Body of pancreas (tissue), 4 donors: ENCODE data around the gene PTX4. TPM values are rescaled to one million over a fixed set of nuclear protein-coding genes. Genes with fewer than 3 reads are reported as not detected.

ENCODE experiments used
- ATAC-seq: fragments of 150-250 bp; one replicate; pipeline ENCODE4 v1.9.1; 2016
- DNase-seq, 4 donors: peaks; one replicate each; pipeline ENCODE4 v3.0.0-alpha.2; 2019
- H3K27ac ChIP-seq, 4 donors: fragments of 200-600 bp; sonication (generic); 1 replicate in 3 of 4; 2 replicates in 1 of 4; pipeline versions ENCODE4 v1.5.1 to v1.6.1; 2016 to 2019; ENCODE audit warnings: mild to moderate bottlenecking in 1 of 4, mixed read lengths in 1 of 4, moderate library complexity in 1 of 4
- H3K27me3 ChIP-seq, 2 donors: fragments of 200-600 bp; sonication (generic); one replicate each; pipeline ENCODE4 v1.6.0; 2016; ENCODE audit warnings: mild to moderate bottlenecking in 1 of 2
- H3K36me3 ChIP-seq, 2 donors: fragments of 200-600 bp; sonication (generic); replicated peaks in 1 of 2; 2 replicates each; pipeline ENCODE4 v1.5.1; 2016; ENCODE audit warnings: low read depth in 2 of 2; ENCODE audit not compliant: insufficient read depth in 1 of 2
- H3K4me1 ChIP-seq: fragments of 200-600 bp; sonication (generic); one replicate; pipeline ENCODE4 v1.6.0; 2016
- H3K4me3 ChIP-seq, 2 donors: fragments of 200-600 bp; sonication (generic); 1 replicate in 1 of 2; 2 replicates in 1 of 2; pipeline ENCODE4 v1.5.1; 2016 to 2019
- H3K9me3 ChIP-seq, 3 donors: fragments of 200-600 bp; sonication (generic); 1 replicate in 2 of 3; 2 replicates in 1 of 3; pipeline ENCODE4 v1.5.1; 2016
- POLR2A ChIP-seq, 3 donors: fragments of 450-650 bp; IDR thresholded peaks; one replicate each; pipeline ENCODE4 v1.6.1; 2016; ENCODE audit warnings: antibody characterized with exemption in 3 of 3, mild to moderate bottlenecking in 2 of 3
- WGBS, 2 donors: methylation state at CpG; one replicate each; pipeline ENCODE4 v1.1.5; 2017; 5-methylcytosine and 5-hydroxymethylcytosine counted together
- intact Hi-C: fragments of 100-400 bp; cut with DNase I; formaldehyde crosslinking; loops from one replicate; pipeline ENCODE4 v1.15.1; 2023
- total RNA-seq, 2 donors: library from RNA; depleted of rRNA; stranded (reverse); fragments of >200 nt; gene quantifications; one replicate each; pipeline ENCODE4 v1.1.0, GENCODE V29; 2016
- TF ChIP-seq, protein P1 (sequence below), 7 experiments: fragments of 450-650 bp in 4 of 7; fragments of 200-600 bp in 3 of 7; sonication (generic) in 3 of 7; IDR thresholded peaks; one replicate each; pipeline ENCODE4 v1.5.1; 2016 to 2019; ENCODE audit warnings: antibody characterized with exemption in 7 of 7

PTX4 gene
- total RNA-seq, 2 donors from 2014 or later: not detected

DNA sequence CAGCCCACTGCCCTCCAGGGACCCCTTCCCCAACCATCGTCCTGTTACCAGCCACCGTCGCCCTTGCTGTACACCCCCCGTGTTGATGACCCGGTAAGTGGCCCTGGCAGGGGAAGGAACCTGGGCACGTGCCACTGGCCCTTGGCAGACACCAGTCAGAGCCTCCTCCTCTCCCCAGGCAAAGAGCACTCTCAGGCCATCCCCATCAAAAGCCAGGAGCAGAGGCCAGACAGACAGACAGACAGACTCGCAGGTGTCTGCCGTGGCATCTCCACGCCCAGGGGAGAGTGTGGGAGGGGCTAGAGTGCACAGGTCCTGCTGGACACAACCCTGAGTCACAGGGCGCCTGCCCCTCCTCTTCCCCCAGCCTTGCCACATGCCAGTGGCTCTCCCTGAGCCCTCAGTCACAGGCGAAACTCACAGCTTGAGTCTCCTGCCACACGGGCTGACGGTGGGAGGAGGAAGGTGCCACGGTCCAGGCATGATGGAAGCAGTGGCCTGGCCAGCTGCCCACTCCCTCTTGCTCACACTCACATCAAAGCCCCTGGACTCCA is 21.7 kb downstream of the PTX4 start:
- no peak for ATAC-seq
- H3K4me1 ChIP-seq: no peaks in the 10 kb centered on the region
- TF ChIP-seq, protein P1, sequence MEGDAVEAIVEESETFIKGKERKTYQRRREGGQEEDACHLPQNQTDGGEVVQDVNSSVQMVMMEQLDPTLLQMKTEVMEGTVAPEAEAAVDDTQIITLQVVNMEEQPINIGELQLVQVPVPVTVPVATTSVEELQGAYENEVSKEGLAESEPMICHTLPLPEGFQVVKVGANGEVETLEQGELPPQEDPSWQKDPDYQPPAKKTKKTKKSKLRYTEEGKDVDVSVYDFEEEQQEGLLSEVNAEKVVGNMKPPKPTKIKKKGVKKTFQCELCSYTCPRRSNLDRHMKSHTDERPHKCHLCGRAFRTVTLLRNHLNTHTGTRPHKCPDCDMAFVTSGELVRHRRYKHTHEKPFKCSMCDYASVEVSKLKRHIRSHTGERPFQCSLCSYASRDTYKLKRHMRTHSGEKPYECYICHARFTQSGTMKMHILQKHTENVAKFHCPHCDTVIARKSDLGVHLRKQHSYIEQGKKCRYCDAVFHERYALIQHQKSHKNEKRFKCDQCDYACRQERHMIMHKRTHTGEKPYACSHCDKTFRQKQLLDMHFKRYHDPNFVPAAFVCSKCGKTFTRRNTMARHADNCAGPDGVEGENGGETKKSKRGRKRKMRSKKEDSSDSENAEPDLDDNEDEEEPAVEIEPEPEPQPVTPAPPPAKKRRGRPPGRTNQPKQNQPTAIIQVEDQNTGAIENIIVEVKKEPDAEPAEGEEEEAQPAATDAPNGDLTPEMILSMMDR (IDR thresholded peaks at IDR 0.05): no peak
- no peak for TF ChIP-seq POLR2A (IDR thresholded peaks at IDR 0.05)
- WGBS, 2 donors: 71 to 80% methylated on average over 13 to 14 of the region's 14 CpGs
- H3K4me3 ChIP-seq: no peak overlapping the region
- DNase-seq: no peak
- no peaks in the 10 kb centered on the region for H3K36me3 ChIP-seq
- H3K9me3 ChIP-seq: no peaks in the 10 kb centered on the region
- H3K27ac ChIP-seq: no peak overlapping the region
- intact Hi-C loops: no loop called here
- no peaks in the 10 kb centered on the region for H3K27me3 ChIP-seq

DNA sequence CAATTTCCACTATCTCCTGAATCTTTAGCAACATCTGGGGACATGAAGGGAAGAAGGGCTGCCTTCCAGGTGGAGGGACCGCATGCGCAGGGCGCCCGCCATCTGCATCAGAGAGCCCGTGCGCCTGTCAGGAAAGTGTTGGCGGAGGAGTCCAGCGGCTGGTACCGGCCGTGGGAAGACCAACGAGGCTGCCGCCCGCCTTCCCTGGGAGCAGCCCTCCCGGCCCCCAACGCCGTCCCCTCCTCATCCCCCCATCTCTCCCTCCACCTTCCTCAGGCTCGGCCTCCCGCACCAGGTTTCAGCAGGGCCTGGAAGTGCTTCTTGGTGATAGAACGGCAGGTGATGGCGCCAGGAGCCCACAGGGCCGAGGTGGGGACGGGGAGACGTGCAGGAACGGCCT is 22.7 kb downstream of the PTX4 start:
- Histone ChIP-seq H3K4me3 (no peak overlapping the region), H3K36me3 (no peaks in the 10 kb centered on the region), H3K27me3 (no peaks in the 10 kb centered on the region), H3K4me1 (no peaks in the 10 kb centered on the region), H3K9me3 (no peaks in the 10 kb centered on the region), H3K27ac (no peak overlapping the region)
- intact Hi-C loops: no loop called here
- TF ChIP-seq, protein P1 (IDR thresholded peaks at IDR 0.05): no peak
- TF ChIP-seq POLR2A (IDR thresholded peaks at IDR 0.05): no peak
- no peak for DNase-seq
- WGBS, 2 donors: 85 to 90% methylated on average over 3 to 19 of the region's 24 CpGs
- no peak for ATAC-seq

DNA sequence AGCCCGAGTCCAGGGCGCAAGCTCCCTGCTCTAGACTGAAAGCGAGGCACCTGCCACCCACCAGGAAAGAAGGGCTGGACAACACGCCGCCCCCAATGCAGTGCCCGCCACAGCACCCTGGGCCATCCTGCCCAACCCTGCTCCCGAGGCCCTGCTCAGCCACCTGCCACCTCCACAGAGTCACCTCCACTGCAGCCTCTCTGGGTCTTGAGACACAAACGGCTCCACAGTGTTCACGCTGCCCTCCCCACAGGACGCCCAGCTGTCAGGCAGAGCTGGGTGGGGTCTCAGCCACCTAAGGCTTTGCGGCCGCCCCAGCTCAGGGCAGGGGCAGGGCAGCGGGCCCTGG is 23.2 kb downstream of the PTX4 start:
- H3K4me3 ChIP-seq: no peak overlapping the region
- DNase-seq: no peak
- H3K4me1 ChIP-seq: no peaks in the 10 kb centered on the region
- intact Hi-C loops: no loop called here
- H3K27me3 ChIP-seq: no peaks in the 10 kb centered on the region
- 77% methylated on average over 10 of the region's 13 CpGs; no CpG with 5 or more reads in 1 of the 2 donors for WGBS, 2 donors
- H3K36me3 ChIP-seq: peaks cover 0 to 3% of the 10 kb centered on the region in 2 donors
- H3K27ac ChIP-seq: no peak overlapping the region
- TF ChIP-seq, protein P1 (IDR thresholded peaks at IDR 0.05): no peak
- no peak for TF ChIP-seq POLR2A (IDR thresholded peaks at IDR 0.05)
- H3K9me3 ChIP-seq: no peaks in the 10 kb centered on the region
- ATAC-seq: no peak

DNA sequence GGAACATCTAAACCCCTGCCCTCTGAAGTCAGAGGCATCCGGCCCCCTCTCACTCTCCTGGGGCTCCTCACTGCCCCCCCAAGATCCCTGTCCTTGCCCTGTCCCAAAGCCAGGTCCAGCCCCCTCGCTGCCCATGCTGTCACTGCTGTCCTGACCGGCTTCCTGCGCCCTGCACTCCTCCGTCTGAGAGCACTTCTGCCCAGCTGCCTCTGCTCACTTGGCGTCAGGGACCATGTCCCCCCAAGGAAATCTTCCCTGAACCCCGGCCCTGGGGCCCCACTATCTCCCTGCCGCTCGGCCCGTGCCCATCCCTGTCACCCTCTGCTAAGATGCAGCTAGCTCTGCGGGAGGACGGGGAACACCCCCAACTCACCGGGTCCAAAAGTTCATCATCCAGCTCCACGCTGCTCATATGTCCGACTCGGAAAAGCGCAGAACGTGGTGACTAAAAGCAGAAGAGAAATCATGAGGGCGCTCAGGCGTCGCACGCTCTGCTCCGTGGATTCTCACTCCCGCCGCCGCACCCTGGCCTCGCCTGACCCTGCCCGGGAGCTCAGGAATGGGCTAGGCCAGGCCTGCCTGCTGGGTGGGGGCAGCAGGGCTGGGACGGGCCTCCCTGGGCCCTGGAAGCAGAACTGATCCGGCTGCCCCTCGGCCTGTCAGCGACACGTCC is 23.7 kb downstream of the PTX4 start:
- intact Hi-C loops: no loop called here
- ATAC-seq: no peak
- no peaks in the 10 kb centered on the region for H3K27me3 ChIP-seq
- H3K36me3 ChIP-seq: peaks cover 0 to 3% of the 10 kb centered on the region in 2 donors
- H3K9me3 ChIP-seq: no peaks in the 10 kb centered on the region
- no peak overlapping the region for H3K4me3 ChIP-seq
- H3K27ac ChIP-seq: no peak overlapping the region
- 88 to 94% methylated on average over 27 to 29 of the region's 33 CpGs for WGBS, 2 donors
- no peaks in the 10 kb centered on the region for H3K4me1 ChIP-seq
- TF ChIP-seq, protein P1 (IDR thresholded peaks at IDR 0.05): no peak
- TF ChIP-seq POLR2A (IDR thresholded peaks at IDR 0.05): no peak
- DNase-seq: no peak
